Suprapubic skin (tissue), 4 donors: ENCODE results near the gene LRFN2. TPM values are rescaled to one million over a fixed set of nuclear protein-coding genes. Genes with fewer than 3 reads are reported as not detected.

Experiments
- DNase-seq, 2 donors: peaks; one replicate each; pipeline ENCODE4 v3.0.0-alpha.2; 2019; ENCODE audit warnings: low spot score in 2 of 2
- H3K27ac ChIP-seq: fragments of 200-600 bp; sonication (generic); one replicate; pipeline ENCODE4 v1.5.1; 2019
- H3K27me3 ChIP-seq: fragments of 200-600 bp; sonication (generic); one replicate; pipeline ENCODE4 v1.5.1; 2019
- H3K36me3 ChIP-seq: fragments of 200-600 bp; sonication (generic); one replicate; pipeline ENCODE4 v1.5.1; 2019
- H3K4me1 ChIP-seq: fragments of 200-600 bp; sonication (generic); one replicate; pipeline ENCODE4 v1.5.1; 2019
- H3K4me3 ChIP-seq: fragments of 200-600 bp; sonication (generic); one replicate; pipeline ENCODE4 v1.5.1; 2019; ENCODE audit warnings: mild to moderate bottlenecking
- H3K9me3 ChIP-seq: fragments of 200-600 bp; sonication (generic); one replicate; pipeline ENCODE4 v1.5.1; 2019
- EP300 ChIP-seq: sonication (generic); formaldehyde crosslinking; IDR thresholded peaks from one replicate; pipeline ENCODE4 v1.6.1; 2017; ENCODE audit warnings: antibody characterized with exemption
- POLR2A ChIP-seq, 2 donors: fragments of 450-650 bp; IDR thresholded peaks; one replicate each; pipeline ENCODE4 v1.6.1; 2017; ENCODE audit warnings: antibody characterized with exemption in 2 of 2, mild to moderate bottlenecking in 2 of 2, moderate library complexity in 2 of 2
- POLR2AphosphoS5 ChIP-seq, 3 donors: sonication (generic); formaldehyde crosslinking; IDR thresholded peaks; one replicate each; pipeline ENCODE4 v1.6.1; 2017; ENCODE audit warnings: antibody characterized with exemption in 3 of 3
- WGBS: methylation state at CpG from one replicate; pipeline ENCODE4 v1.1.5; 2018; 5-methylcytosine and 5-hydroxymethylcytosine counted together
- total RNA-seq, 4 donors: library from RNA; depleted of rRNA; stranded (reverse); fragments of >200 nt; gene quantifications; one replicate each; pipeline ENCODE4 v1.1.0, GENCODE V29; 2016
- TF ChIP-seq, protein P1 (sequence below), 2 donors: fragments of 200-600 bp in 1 of 2; fragments of 450-650 bp in 1 of 2; sonication (generic) in 1 of 2; IDR thresholded peaks; one replicate each; pipeline ENCODE4 v1.5.1; 2016 to 2019; ENCODE audit warnings: antibody characterized with exemption in 2 of 2, mild to moderate bottlenecking in 1 of 2, moderate library complexity in 1 of 2

LRFN2 gene
- total RNA-seq, 4 donors from 2014 or later, result not detected

DNA sequence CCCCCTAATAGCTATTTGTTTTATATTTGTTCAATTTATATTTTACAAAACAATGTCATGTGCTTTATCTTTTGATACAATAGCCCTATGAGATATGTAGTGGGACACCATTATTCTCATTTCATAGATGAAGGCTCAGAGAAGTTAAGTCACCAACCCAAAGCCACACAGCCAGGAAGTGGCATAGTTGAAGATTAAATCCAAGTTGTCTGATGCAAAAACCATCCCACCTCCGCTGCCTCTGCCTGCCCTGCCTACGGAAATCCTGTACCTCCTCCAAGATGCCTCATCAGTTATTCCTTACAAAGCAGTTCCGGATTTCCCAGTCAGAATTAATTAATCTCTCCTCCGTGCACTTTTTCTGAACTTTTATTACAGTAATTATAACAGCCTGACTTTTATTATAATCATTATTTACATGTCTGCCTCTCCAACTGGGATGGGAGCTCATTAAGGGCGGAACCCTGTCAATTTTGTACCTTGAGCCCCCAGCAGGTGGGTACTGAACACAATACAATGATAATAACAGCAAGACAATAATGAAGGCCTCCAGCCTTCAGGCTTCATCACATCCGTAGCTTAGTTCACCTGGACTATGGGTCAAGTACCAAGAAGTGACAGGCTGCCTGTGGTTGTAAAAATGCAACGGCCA lies 54.7 kb downstream of the LRFN2 start:
- Histone ChIP-seq H3K27ac (no peak overlapping the region), H3K9me3 (no peaks in the 10 kb centered on the region), H3K4me1 (no peaks in the 10 kb centered on the region), H3K27me3 (no peaks in the 10 kb centered on the region), H3K36me3 (no peaks in the 10 kb centered on the region), H3K4me3 (no peak overlapping the region)
- no peak for DNase-seq
- no peak for TF ChIP-seq POLR2A (IDR thresholded peaks at IDR 0.05)
- no peak for TF ChIP-seq EP300
- TF ChIP-seq POLR2AphosphoS5 (IDR thresholded peaks at IDR 0.05), result no peak
- TF ChIP-seq, protein P1, sequence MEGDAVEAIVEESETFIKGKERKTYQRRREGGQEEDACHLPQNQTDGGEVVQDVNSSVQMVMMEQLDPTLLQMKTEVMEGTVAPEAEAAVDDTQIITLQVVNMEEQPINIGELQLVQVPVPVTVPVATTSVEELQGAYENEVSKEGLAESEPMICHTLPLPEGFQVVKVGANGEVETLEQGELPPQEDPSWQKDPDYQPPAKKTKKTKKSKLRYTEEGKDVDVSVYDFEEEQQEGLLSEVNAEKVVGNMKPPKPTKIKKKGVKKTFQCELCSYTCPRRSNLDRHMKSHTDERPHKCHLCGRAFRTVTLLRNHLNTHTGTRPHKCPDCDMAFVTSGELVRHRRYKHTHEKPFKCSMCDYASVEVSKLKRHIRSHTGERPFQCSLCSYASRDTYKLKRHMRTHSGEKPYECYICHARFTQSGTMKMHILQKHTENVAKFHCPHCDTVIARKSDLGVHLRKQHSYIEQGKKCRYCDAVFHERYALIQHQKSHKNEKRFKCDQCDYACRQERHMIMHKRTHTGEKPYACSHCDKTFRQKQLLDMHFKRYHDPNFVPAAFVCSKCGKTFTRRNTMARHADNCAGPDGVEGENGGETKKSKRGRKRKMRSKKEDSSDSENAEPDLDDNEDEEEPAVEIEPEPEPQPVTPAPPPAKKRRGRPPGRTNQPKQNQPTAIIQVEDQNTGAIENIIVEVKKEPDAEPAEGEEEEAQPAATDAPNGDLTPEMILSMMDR (IDR thresholded peaks at IDR 0.05), result no peak
- WGBS, result 70% methylated on average over 7 of the region's 7 CpGs

DNA sequence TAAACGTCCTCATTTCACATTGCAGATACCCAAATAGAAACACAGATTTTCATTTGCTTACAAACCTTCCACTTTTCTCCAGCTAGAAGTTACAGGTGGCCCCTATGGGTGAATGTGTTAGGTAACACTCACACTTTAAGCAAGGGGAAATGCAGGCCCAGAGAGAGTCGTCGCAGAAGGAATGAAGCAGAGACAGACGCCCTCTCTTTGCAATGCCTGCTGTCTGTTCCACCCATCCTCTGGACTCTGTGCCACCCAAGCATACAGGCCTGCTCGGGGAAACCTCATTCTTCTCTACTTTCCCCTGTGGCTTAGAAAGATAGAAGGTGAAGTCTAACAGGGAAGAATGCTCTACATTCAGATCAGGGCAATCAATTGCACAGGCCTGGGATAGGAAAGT lies 57.2 kb downstream of the LRFN2 start:
- Histone ChIP-seq H3K4me3 (no peak overlapping the region), H3K4me1 (no peaks in the 10 kb centered on the region), H3K27me3 (no peaks in the 10 kb centered on the region), H3K9me3 (no peaks in the 10 kb centered on the region), H3K27ac (no peak overlapping the region), H3K36me3 (no peaks in the 10 kb centered on the region)
- no peak for DNase-seq
- WGBS, result 85% methylated on average over 5 of the region's 5 CpGs
- TF ChIP-seq EP300 (no peak), POLR2A (IDR thresholded peaks at IDR 0.05) (no peak), POLR2AphosphoS5 (IDR thresholded peaks at IDR 0.05) (no peak)
- TF ChIP-seq, protein P1 (IDR thresholded peaks at IDR 0.05), result no peak

GRCh38 chr6:40529040-40529439 lies 58.1 kb downstream of the LRFN2 start:
- Histone ChIP-seq H3K27me3 (no peaks in the 10 kb centered on the region), H3K9me3 (no peaks in the 10 kb centered on the region), H3K4me3 (no peak overlapping the region), H3K27ac (no peak overlapping the region), H3K36me3 (no peaks in the 10 kb centered on the region), H3K4me1 (no peaks in the 10 kb centered on the region)
- 71% methylated on average over 4 of the region's 4 CpGs for WGBS
- no peak for DNase-seq
- TF ChIP-seq, protein P1 (IDR thresholded peaks at IDR 0.05), result no peak
- TF ChIP-seq EP300 (no peak), POLR2AphosphoS5 (IDR thresholded peaks at IDR 0.05) (no peak), POLR2A (IDR thresholded peaks at IDR 0.05) (no peak)

- Histone ChIP-seq H3K27me3 (no peaks in the 10 kb centered on the region), H3K4me1 (no peaks in the 10 kb centered on the region), H3K36me3 (no peaks in the 10 kb centered on the region), H3K27ac (no peak overlapping the region), H3K9me3 (no peaks in the 10 kb centered on the region), H3K4me3 (no peak overlapping the region)
- TF ChIP-seq POLR2AphosphoS5 (IDR thresholded peaks at IDR 0.05) (no peak), EP300 (no peak), POLR2A (IDR thresholded peaks at IDR 0.05) (no peak)
- TF ChIP-seq, protein P1 (IDR thresholded peaks at IDR 0.05), result no peak
- DNase-seq, result no peak
- 87% methylated on average over 5 of the region's 5 CpGs for WGBS
Observed at GRCh38 chr6:40528051-40528450, 59.1 kb downstream of the LRFN2 start.

- no peak for DNase-seq
- Histone ChIP-seq H3K27ac (no peak overlapping the region), H3K36me3 (no peaks in the 10 kb centered on the region), H3K9me3 (no peaks in the 10 kb centered on the region), H3K27me3 (peaks cover 2% of the 10 kb centered on the region), H3K4me1 (no peaks in the 10 kb centered on the region), H3K4me3 (no peak overlapping the region)
- TF ChIP-seq, protein P1 (IDR thresholded peaks at IDR 0.05), result no peak
- TF ChIP-seq EP300, result no peak
- no peak for TF ChIP-seq POLR2AphosphoS5 (IDR thresholded peaks at IDR 0.05)
- no peak for TF ChIP-seq POLR2A (IDR thresholded peaks at IDR 0.05)
- WGBS, result 65% methylated on average over 6 of the region's 6 CpGs
Observed at GRCh38 chr6:40526036-40526435, 61.1 kb downstream of the LRFN2 start.
